NCI-H1436 treated with DMSO at 0.1 percent for 48 hours (cell line): ENCODE data around the gene AMOTL1.

Source experiments
- DNase-seq: peaks from one replicate; lab custom pipeline; 2025; lab: John Stamatoyannopoulos, UW

AMOTL1 gene

GRCh38 chr11:94854770-94855633 lies 86.8 kb downstream of the AMOTL1 start:
- DNase-seq, result no peak

- no peak for DNase-seq
Observed at GRCh38 chr11:94855666-94856065, 87.5 kb downstream of the AMOTL1 start.

DNA sequence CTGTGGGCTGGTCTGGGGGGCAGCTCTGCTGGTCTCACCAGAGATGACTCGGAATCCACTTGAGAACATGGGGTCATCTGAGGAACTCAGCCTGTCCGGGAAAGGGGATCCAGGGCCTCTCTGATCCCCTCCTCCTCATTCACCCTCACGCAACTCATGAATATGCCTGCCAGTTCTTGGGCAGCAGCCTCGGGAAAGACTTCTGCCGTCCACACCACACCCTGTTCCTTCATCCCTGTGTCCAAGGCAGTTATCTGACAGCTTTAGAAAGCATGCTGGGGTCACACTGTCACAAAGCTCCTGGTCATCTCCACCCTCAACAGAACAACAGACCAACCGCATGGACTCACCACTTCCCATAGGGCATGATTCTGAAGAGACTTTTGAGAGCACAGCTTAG lies 88.3 kb downstream of the AMOTL1 start:
- no peak for DNase-seq

- no peak for DNase-seq
Observed at GRCh38 chr11:94857337-94857736, 89.2 kb downstream of the AMOTL1 start.

GRCh38 chr11:94858012-94858705 lies 90.0 kb downstream of the AMOTL1 start:
- no peak for DNase-seq

DNA sequence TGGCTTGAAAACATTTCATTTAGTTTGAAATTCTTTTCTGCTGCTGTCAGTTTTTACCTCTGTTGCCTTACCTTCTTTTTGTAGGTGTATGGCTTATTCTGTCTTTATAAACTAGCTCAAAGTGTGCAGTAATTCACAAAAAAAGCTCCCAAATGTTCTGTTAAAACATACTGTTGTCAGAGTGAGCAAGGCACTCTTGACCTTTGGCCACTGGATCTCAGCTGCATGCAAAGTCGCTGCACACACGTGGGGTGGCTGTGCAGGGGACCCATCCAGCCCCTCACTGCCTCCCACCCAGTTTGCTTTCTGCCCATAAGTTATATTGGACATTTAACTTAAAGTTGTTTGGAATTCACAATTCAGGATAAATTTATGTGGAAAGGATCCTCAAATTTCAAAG lies 92.2 kb downstream of the AMOTL1 start:
- no peak for DNase-seq

- DNase-seq, result no peak
Observed at GRCh38 chr11:94861306-94861845, 93.2 kb downstream of the AMOTL1 start.

- DNase-seq, result no peak
Observed at GRCh38 chr11:94862926-94863880, 95.0 kb downstream of the AMOTL1 start.

- no peak for DNase-seq
Observed at GRCh38 chr11:94864506-94865045, 96.4 kb downstream of the AMOTL1 start.

DNA sequence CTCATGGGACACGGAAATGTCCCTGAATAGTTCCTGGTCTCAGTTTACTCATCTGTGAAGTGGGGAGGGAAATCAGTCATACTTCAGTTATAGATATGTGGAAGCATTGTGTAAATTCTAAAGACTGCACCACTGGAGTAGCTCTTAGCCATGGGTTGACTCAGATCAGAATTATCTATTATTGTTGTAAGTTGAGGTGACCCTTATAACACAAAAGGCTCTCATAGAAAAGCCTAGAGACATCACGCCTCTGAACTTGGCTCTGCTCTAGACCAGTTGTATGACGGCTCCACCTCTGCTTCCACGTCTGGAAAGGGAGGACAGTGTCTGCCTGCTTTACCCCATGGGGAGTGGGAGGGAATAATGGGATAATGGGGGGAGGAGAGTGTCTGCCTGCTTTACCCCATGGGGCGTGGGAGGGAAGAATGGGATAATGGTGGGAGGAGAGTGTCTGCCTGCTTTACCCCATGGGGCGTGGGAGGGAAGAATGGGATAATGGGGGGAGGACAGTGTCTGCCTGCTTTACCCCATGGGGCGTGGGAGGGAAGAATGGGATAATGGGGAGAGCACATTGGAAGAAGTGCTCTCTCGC lies 98.2 kb downstream of the AMOTL1 start:
- DNase-seq, result no peak

DNA sequence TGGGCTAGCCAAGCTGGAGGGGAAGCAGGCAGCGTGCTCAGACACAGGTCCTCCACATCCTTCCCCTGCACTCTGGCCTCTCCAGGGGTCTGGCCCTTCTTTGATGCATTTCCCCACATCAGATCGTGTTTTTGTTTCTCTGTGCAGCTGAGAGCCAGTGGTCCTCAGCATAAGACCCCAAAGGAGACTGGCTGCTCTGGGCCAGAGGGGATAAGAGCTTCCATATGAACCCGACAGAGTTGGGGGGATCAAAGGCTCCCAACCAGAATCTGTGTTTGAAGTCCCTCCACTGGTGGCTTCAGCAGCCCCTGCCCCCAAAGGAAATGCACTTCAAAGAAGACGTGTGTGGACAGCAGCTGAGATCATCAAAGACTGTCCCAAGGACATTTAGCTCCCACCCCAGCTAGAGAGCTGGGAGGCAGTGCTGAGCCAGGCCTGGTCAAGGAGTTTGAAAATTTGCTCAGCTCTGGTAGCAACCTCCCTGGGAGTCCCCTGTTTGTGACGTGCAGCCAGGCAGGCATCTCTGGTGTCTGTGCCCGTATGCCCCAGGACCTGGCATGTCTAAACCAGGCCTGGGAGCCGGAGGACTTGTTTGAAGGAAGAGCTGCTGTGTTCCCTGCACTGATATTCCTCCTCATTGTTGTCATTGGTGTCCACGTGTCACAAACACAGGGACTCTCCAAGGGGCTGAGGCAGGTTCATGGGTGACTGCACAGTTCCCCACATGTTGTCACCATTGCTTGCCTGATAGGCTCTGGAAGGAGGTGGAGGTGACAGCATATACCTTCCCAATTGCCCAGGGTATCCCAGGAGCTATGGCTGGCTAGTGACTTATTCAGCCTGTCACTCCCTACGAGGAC lies 99.0 kb downstream of the AMOTL1 start:
- DNase-seq, result no peak

GRCh38 chr11:94868468-94868867 lies 100.3 kb downstream of the AMOTL1 start:
- no peak for DNase-seq

DNA sequence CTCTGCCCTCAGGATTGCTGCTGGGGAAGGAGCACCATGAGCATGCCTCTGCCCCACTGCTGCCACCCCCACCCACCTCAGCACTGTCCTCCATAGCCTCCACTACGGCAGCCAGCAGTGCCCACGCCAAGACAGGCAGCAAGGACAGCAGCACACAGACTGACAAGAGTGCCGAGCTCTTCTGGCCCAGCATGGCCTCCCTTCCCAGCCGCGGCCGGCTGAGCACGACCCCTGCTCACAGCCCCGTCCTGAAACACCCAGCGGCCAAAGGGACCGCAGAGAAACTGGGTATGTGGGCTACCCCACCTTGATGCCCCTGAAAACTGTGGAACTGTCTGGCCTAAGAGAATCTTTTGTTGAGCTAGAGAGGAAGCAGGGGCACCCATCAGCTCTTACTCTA lies 101.0 kb downstream of the AMOTL1 start:
- DNase-seq, result no peak

DNA sequence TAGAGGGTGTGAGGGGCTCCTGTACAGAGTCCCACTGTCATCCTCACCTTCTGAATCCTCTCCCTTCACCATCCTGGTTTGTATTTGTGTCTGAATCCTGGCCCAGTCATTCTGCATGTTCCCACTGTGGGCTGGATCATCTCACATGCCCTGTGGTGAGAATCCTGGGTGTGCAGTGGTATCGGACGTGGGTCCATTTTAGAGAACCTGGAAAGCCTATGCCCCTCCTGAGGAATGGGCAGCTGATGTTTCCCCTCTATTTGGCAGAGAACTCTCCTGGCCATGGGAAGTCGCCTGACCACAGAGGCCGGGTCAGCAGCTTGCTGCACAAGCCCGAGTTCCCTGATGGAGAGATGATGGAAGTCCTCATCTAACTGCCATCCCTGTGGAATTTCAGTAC lies 102.3 kb downstream of the AMOTL1 start:
- DNase-seq, result no peak

DNA sequence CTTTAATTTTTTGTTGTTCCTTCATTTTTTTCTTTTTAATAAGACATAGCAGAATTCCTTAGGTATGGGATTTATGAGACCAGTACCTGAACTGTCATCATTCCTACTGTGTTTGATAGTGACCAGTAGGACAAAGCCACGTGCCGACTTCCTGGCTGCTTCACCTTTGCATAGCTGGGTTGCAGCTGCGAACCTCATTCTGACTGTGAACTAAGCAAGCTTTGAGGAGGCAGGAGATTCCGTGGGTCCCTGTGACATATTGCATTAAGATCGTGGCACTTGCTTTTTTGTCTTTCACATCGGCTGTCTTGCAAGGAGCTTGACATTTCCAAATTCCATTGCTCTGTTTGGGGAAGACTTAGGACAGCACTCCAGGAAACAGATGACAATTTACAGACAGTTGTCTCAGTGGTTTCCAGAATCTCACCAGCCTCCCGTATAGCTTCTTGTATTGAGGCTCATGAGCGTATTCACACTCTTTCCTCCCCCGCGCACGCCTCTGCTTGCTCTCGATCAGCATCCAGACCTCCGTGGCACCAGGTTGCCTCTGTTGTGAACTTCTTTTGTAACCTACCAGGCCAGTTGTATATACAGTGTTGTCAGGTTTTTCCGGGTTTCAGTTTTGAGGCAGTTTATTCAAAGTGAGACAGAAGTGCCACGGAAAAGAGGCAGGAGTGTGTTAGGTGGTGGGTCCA lies 103.5 kb downstream of the AMOTL1 start:
- DNase-seq, result no peak

GRCh38 chr11:94873916-94874540 lies 105.9 kb downstream of the AMOTL1 start:
- DNase-seq, result no peak

- DNase-seq, result no peak
Observed at GRCh38 chr11:94876222-94876621, 108.1 kb downstream of the AMOTL1 start.

- no peak for DNase-seq
Observed at GRCh38 chr11:94876645-94877442, 108.7 kb downstream of the AMOTL1 start.
